Right lobe of liver (tissue), 6 donors: Measurements from ENCODE around the gene PGAM2. TPM values are rescaled to one million over a fixed set of nuclear protein-coding genes. Genes with fewer than 3 reads are reported as not detected.

Experiments
- ATAC-seq, 4 donors: fragments of 200-7000 bp; cut with Tn5 transposase; one replicate each; pipeline ENCODE4 v1.9.1; 2020; ENCODE audit warnings: mild to moderate bottlenecking in 4 of 4, moderate library complexity in 4 of 4
- DNase-seq, 3 donors: peaks; one replicate each; pipeline ENCODE4 v3.0.0-alpha.2; 2020
- H3K27ac ChIP-seq, 3 donors: fragments of 200-600 bp; one replicate each; pipeline ENCODE4 v1.8.0; 2022
- H3K27me3 ChIP-seq, 2 donors: fragments of 200-600 bp; one replicate each; pipeline ENCODE4 v1.8.0; 2022
- H3K36me3 ChIP-seq, 4 donors: fragments of 200-600 bp; sonication (generic) in 1 of 4; one replicate each; pipeline versions ENCODE4 v1.5.1 to v1.8.0; 2017 to 2022; ENCODE audit warnings: control low read depth in 1 of 4
- H3K4me1 ChIP-seq, 4 donors: fragments of 200-600 bp; sonication (generic) in 1 of 4; one replicate each; pipeline versions ENCODE4 v1.5.1 to v1.8.0; 2017 to 2022; ENCODE audit warnings: control low read depth in 1 of 4
- H3K4me3 ChIP-seq, 3 donors: fragments of 200-600 bp; one replicate each; pipeline ENCODE4 v1.8.0; 2022
- H3K9me3 ChIP-seq, 4 donors: fragments of 200-600 bp; sonication (generic) in 1 of 4; one replicate each; pipeline versions ENCODE4 v1.5.1 to v1.8.0; 2017 to 2022; ENCODE audit warnings: control low read depth in 1 of 4
- CTCF ChIP-seq, 4 donors: fragments of 200-600 bp in 3 of 4; fragments of 450-650 bp in 1 of 4; IDR thresholded peaks; one replicate each; pipeline versions ENCODE4 v1.5.1 to v1.8.0; 2016 to 2022; ENCODE audit warnings: antibody characterized with exemption in 4 of 4, mild to moderate bottlenecking in 2 of 4
- POLR2A ChIP-seq: fragments of 450-650 bp; IDR thresholded peaks from one replicate; pipeline ENCODE4 v1.6.1; 2017; ENCODE audit warnings: antibody characterized with exemption, mild to moderate bottlenecking
- WGBS: methylation state at CpG from one replicate; pipeline ENCODE4 v1.1.6; 2018; ENCODE audit warnings: low coverage, low lambda C conversion rate; ENCODE audit not compliant: insufficient coverage; ENCODE audit errors: missing lambda C conversion rate; 5-methylcytosine and 5-hydroxymethylcytosine counted together
- intact Hi-C, 2 donors: fragments of 100-400 bp; cut with DNase I; formaldehyde crosslinking; loops; one replicate each; pipeline versions ENCODE4 v1.11.2 to v1.14.1; 2022
- total RNA-seq, 6 experiments: library from RNA; depleted of rRNA in 2 of 6; stranded (reverse); fragments of >200 nt in 2 of 6; fragmentation: NEBNext Ultra II Directional in 3 of 6; extraction: Animal tissue kit (Norgen Biotek cat#: 25700) in 3 of 6; gene quantifications; one replicate each; pipeline versions ENCODE4 v1.1.0 to v1.2.4, GENCODE V29; 2016 to 2023
- donor health status: DM: no; HTN: yes; CAD: no.
- donor health status: DM: no; HTN: no; CAD: no.
- donor health status: DM: no; HTN: no; CAD: no.
- donor health status: DM: no; HTN: yes; CAD: no.
- donor health status: DM: no; HTN: yes; CAD: no.

The PGAM2 gene
- total RNA-seq, 6 experiments from 2014 or later: 0.31 to 0.56 (median 0.46) TPM; not detected in 3

- no peak overlapping the region for H3K4me3 ChIP-seq
- H3K9me3 ChIP-seq: no peaks in the 10 kb centered on the region
- intact Hi-C loops: no loop called here
- no peaks in the 10 kb centered on the region for H3K4me1 ChIP-seq
- no peaks in the 10 kb centered on the region for H3K36me3 ChIP-seq
- no peak for ATAC-seq
- H3K27ac ChIP-seq: no peak overlapping the region
- DNase-seq: peak in 1 of 3 donors; percentile 54
- TF ChIP-seq POLR2A: no peak
- TF ChIP-seq CTCF (IDR thresholded peaks at IDR 0.05): no peak
- WGBS: no CpG with 5 or more reads among the region's 8 CpGs
- no peaks in the 10 kb centered on the region for H3K27me3 ChIP-seq
Observed at GRCh38 chr7:44103566-44103922, 38.2 kb upstream of the PGAM2 start.

GRCh38 chr7:44102846-44103565 is 37.6 kb upstream of the PGAM2 start:
- H3K4me3 ChIP-seq: no peak overlapping the region
- TF ChIP-seq CTCF (IDR thresholded peaks at IDR 0.05): no peak
- no peak for TF ChIP-seq POLR2A
- 83% methylated on average over 2 of the region's 8 CpGs for WGBS
- H3K36me3 ChIP-seq: no peaks in the 10 kb centered on the region
- no peak overlapping the region for H3K27ac ChIP-seq
- intact Hi-C loops: no loop called here
- H3K4me1 ChIP-seq: no peaks in the 10 kb centered on the region
- ATAC-seq: no peak
- no peaks in the 10 kb centered on the region for H3K9me3 ChIP-seq
- no peak for DNase-seq
- no peaks in the 10 kb centered on the region for H3K27me3 ChIP-seq

- Histone ChIP-seq H3K36me3 (no peaks in the 10 kb centered on the region), H3K27me3 (no peaks in the 10 kb centered on the region), H3K4me3 (no peak overlapping the region), H3K9me3 (no peaks in the 10 kb centered on the region), H3K27ac (no peak overlapping the region), H3K4me1 (no peaks in the 10 kb centered on the region)
- TF ChIP-seq POLR2A (no peak), CTCF (IDR thresholded peaks at IDR 0.05) (no peak)
- intact Hi-C loops: no loop called here
- WGBS: 89% methylated on average over 7 of the region's 14 CpGs
- peak in 1 of 3 donors; percentile 28 for DNase-seq
- no peak for ATAC-seq
Observed at GRCh38 chr7:44101966-44102845, 36.8 kb upstream of the PGAM2 start.

- Histone ChIP-seq H3K27me3 (no peaks in the 10 kb centered on the region), H3K4me3 (no peak overlapping the region), H3K4me1 (no peaks in the 10 kb centered on the region), H3K27ac (no peak overlapping the region), H3K9me3 (no peaks in the 10 kb centered on the region), H3K36me3 (no peaks in the 10 kb centered on the region)
- WGBS: 57% methylated on average over 2 of the region's 3 CpGs
- intact Hi-C loops: no loop called here
- ATAC-seq (no peak), DNase-seq (no peak)
- TF ChIP-seq POLR2A: no peak
- no peak for TF ChIP-seq CTCF (IDR thresholded peaks at IDR 0.05)
Observed at GRCh38 chr7:44101303-44101965, 36.1 kb upstream of the PGAM2 start.
